Calu3 (cell line): ENCODE data around the gene AURKAIP1. TPM values are rescaled to one million over a fixed set of nuclear protein-coding genes. Genes with fewer than 3 reads are reported as not detected.
A peak's percentile ranks its signal among the peaks of the same experiment; 100 is the strongest.

Experiments
- BruUV-seq: library from RNA; stranded (reverse); fragments of 400-500 nt; replicated peaks from 2 replicates; lab custom pipeline; 2021; lab: Mats Ljungman, UMichigan
- CTCF ChIA-PET: fragments of 300-600 bp; sonication (Branson Sonifier 250); formaldehyde crosslinking; loops from one replicate; lab custom pipeline; 2022; ENCODE audit warnings: antibody characterized with exemption; lab: Charles Lee
- DNase-seq: peaks from one replicate; pipeline ENCODE4 v3.0.0; 2022
- H3K27ac Mint-ChIP-seq: one replicate; pipeline ENCODE4 v1.8.0; 2022; ENCODE audit warnings: mixed read lengths; ENCODE audit not compliant: unreplicated experiment
- H3K27me3 Mint-ChIP-seq: one replicate; pipeline ENCODE4 v1.8.0; 2022; ENCODE audit warnings: mixed read lengths; ENCODE audit not compliant: unreplicated experiment
- H3K36me3 Mint-ChIP-seq: one replicate; pipeline ENCODE4 v1.8.0; 2022; ENCODE audit warnings: mild to moderate bottlenecking, moderate library complexity, mixed read lengths; ENCODE audit not compliant: insufficient read depth, unreplicated experiment
- H3K4me1 Mint-ChIP-seq: one replicate; pipeline ENCODE4 v1.8.0; 2022; ENCODE audit warnings: mild to moderate bottlenecking, low read depth, mixed read lengths; ENCODE audit not compliant: unreplicated experiment
- H3K4me3 Mint-ChIP-seq: one replicate; pipeline ENCODE4 v1.8.0; 2022; ENCODE audit warnings: mild to moderate bottlenecking, low read depth, moderate library complexity, mixed read lengths; ENCODE audit not compliant: unreplicated experiment
- H3K9me3 Mint-ChIP-seq: one replicate; pipeline ENCODE4 v1.8.0; 2022; ENCODE audit warnings: low read depth, mixed read lengths; ENCODE audit not compliant: unreplicated experiment
- CTCF ChIP-seq: fragments of 200-600 bp; IDR thresholded peaks from one replicate; pipeline ENCODE4 v1.8.0; 2022; ENCODE audit warnings: antibody characterized with exemption; ENCODE audit not compliant: unreplicated experiment
- intact Hi-C: fragments of 100-400 bp; cut with micrococcal nuclease; formaldehyde crosslinking; loops from one replicate; pipeline ENCODE4 v1.10.0; 2022; ENCODE audit not compliant: unreplicated experiment
- total RNA-seq: library from RNA; stranded (reverse); gene quantifications from 2 replicates; pipeline ENCODE4 v1.2.3, GENCODE V29; 2022

The AURKAIP1 gene
- total RNA-seq, 1 experiment from 2014 or later = 98.9 TPM

- Mint-ChIP-seq H3K4me3 (peak overlapping the region; percentile 80), H3K27me3 (no peaks in the 10 kb centered on the region), H3K36me3 (peaks cover 56% of the 10 kb centered on the region), H3K27ac (peak overlapping the region; percentile 70), H3K9me3 (no peaks in the 10 kb centered on the region), H3K4me1 (peaks cover 24% of the 10 kb centered on the region)
- no peak for DNase-seq
- no TSS peak for BruUV-seq
- CTCF ChIA-PET = interaction anchor here (0.6 kb wide), 1 partner anchor 30 kb away, joined by 3 read pairs; the partner anchor contains the start of gene AURKAIP1
- intact Hi-C loops = no loop called here
- TF ChIP-seq CTCF = no peak
Observed at GRCh38 chr1:1345384-1345783, 29.6 kb downstream of the AURKAIP1 start.

DNA sequence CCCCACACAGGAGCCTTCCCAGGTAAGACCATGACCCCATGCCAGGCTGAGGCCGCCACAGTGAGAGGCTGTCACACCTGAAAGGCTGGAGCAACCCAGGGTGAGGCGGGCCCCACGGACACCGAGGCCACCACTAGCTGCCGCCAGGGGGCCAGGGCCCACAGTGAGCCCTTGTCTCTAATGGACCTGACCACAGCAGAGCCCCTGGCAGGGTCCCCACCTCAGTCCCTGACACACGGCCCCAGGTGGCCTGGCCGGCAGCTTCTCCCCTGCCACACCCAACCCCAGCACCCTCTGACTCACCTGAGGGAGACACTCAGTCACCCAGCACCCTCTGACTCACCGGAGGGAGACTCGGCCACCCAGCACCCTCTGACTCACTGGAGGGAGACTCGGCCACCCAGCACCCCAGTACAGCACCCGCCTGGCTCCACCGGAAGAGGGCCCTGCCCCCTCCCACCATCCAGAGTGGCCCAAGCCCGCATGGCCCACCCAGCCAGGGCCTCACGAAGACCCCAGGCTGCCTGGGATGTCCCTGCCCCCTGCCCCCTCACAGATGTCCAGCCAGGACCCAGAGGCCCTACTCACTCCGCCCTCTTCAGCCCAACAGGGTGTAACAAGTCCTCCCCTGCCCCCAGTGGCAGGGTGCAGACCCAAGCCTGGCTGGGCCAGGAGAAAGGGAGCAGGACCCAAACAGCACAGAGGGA, 30.2 kb downstream of the AURKAIP1 start:
- H3K27ac Mint-ChIP-seq = peak overlapping the region; percentile 70
- CTCF ChIA-PET = interaction anchor here (1.1 kb wide), 1 partner anchor 63 kb away, joined by 3 read pairs; no protein-coding TSS in a partner anchor

GRCh38 chr1:1343811-1344421, 31.1 kb downstream of the AURKAIP1 start:
- Mint-ChIP-seq H3K4me3 (peak overlapping the region; percentile 80), H3K36me3 (peaks cover 64% of the 10 kb centered on the region), H3K4me1 (peaks cover 24% of the 10 kb centered on the region), H3K27me3 (no peaks in the 10 kb centered on the region), H3K9me3 (no peaks in the 10 kb centered on the region), H3K27ac (peak overlapping the region; percentile 70)
- TF ChIP-seq CTCF = no peak
- intact Hi-C loops = no loop called here
- BruUV-seq = no TSS peak
- peak; percentile 44 for DNase-seq
- CTCF ChIA-PET = interaction anchor here (1.1 kb wide), 1 partner anchor 62 kb away, joined by 3 read pairs; no protein-coding TSS in a partner anchor

More for the DNA sequence above, 30.2 kb downstream of the AURKAIP1 start:
- DNase-seq = peak; percentile 90
- H3K9me3 Mint-ChIP-seq = no peaks in the 10 kb centered on the region
- H3K4me1 Mint-ChIP-seq = peaks cover 24% of the 10 kb centered on the region
- H3K27me3 Mint-ChIP-seq = no peaks in the 10 kb centered on the region
- no TSS peak for BruUV-seq
- H3K36me3 Mint-ChIP-seq = peaks cover 60% of the 10 kb centered on the region
- peak; percentile 62 for TF ChIP-seq CTCF
- H3K4me3 Mint-ChIP-seq = peak overlapping the region; percentile 80
- intact Hi-C loops = no loop called here

DNA sequence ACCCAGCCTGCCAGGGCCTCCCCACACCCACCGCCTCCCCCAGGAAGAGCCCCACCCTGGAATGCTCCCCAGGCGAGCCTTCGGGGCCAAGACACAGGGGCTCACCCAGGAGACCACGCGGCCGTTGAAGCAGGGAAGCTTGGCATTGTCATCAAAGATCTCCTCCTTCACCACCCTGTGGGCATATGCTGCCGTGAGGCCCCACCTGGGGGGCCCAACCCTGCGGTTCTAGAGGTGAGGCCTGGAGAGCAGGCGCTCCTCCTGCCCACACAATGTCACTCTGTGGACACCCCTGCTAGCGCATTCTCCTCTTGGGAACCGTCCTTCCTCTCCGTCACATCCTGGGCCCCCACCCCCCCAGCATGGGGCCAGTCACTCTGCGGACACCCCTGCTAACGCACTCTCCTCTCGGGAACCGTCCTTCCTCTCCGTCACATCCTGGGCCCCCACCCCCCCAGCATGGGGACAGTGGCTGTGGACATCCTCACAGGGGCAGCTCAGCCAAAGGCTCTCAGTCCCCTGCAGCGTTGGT, 32.4 kb downstream of the AURKAIP1 start:
- BruUV-seq = no TSS peak
- Mint-ChIP-seq H3K4me1 (peaks cover 24% of the 10 kb centered on the region), H3K9me3 (no peaks in the 10 kb centered on the region), H3K4me3 (no peak overlapping the region), H3K27me3 (no peaks in the 10 kb centered on the region), H3K27ac (peak overlapping the region; percentile 47), H3K36me3 (peaks cover 62% of the 10 kb centered on the region)
- CTCF ChIA-PET = no interaction called here
- intact Hi-C loops = no loop called here
- TF ChIP-seq CTCF = no peak
- no peak for DNase-seq
